ENCODE data around the gene PSAP.

The PSAP gene

GRCh38 chr10:71799608-71800453 lies 51.2 kb downstream of the PSAP start:
- Histone ChIP-seq H3K9me3 (ENCODE audit: insufficient read depth, low read depth, low read length) (no peaks in the 10 kb centered on the region), H3K79me2 (ENCODE audit: control insufficient read depth, insufficient read depth, low read length, poor library complexity) (no peaks in the 10 kb centered on the region), H3K4me2 (ENCODE audit: low read length) (no peak overlapping the region), H3K27me3 (ENCODE audit: insufficient read depth, low read length) (no peaks in the 10 kb centered on the region), H3K4ac (ENCODE audit: low read depth, low read length) (no peak overlapping the region), H3K27ac (ENCODE audit: low read depth, low read length) (no peak overlapping the region), H4K8ac (ENCODE audit: low read depth, low read length) (no peak overlapping the region), H3K4me3 (ENCODE audit: low read depth, low read length) (no peak overlapping the region), H2AK5ac (ENCODE audit: low read length) (no peak overlapping the region), H3K18ac (ENCODE audit: low read length) (no peak overlapping the region), H4K91ac (ENCODE audit: low read depth, low read length) (no peak overlapping the region), H2AFZ (ENCODE audit: insufficient read depth, low read length, poor library complexity) (no peak overlapping the region), H2BK120ac (ENCODE audit: insufficient read depth, low read length, poor library complexity) (no peak overlapping the region), H3K4me1 (ENCODE audit: control insufficient read depth in 1 of 2, insufficient read depth in 2 of 2, low read length in 2 of 2) (no peaks in the 10 kb centered on the region), H2BK5ac (ENCODE audit: low read depth, low read length, poor library complexity) (no peak overlapping the region), H3K79me1 (ENCODE audit: low read length) (no peaks in the 10 kb centered on the region), H4K12ac (ENCODE audit: low read depth, low read length) (no peak overlapping the region), H3K23ac (ENCODE audit: low read length) (no peak overlapping the region), H3K9ac (ENCODE audit: low read length) (no peak overlapping the region), H3K14ac (ENCODE audit: low read length) (no peak overlapping the region), H2BK12ac (ENCODE audit: low read length) (no peak overlapping the region), H3K36me3 (ENCODE audit: control insufficient read depth in 1 of 2, insufficient read depth in 2 of 2, low read length in 2 of 2) (no peaks in the 10 kb centered on the region)
- no peak for DNase-seq
- WGBS (ENCODE audit: extremely low coverage, insufficient coverage, insufficient read length): no CpG with 5 or more reads among the region's 3 CpGs

- no peak overlapping the region for H2BK5ac ChIP-seq (ENCODE audit: low read depth, low read length, poor library complexity)
- H3K27me3 ChIP-seq (ENCODE audit: insufficient read depth, low read length): no peaks in the 10 kb centered on the region
- H3K4me2 ChIP-seq (ENCODE audit: low read length): no peak overlapping the region
- WGBS (ENCODE audit: extremely low coverage, insufficient coverage, insufficient read length): no CpG with 5 or more reads among the region's 10 CpGs
- H2AFZ ChIP-seq (ENCODE audit: insufficient read depth, low read length, poor library complexity): no peak overlapping the region
- no peaks in the 10 kb centered on the region for H3K79me1 ChIP-seq (ENCODE audit: low read length)
- no peaks in the 10 kb centered on the region for H3K9me3 ChIP-seq (ENCODE audit: insufficient read depth, low read depth, low read length)
- H3K4me3 ChIP-seq (ENCODE audit: low read depth, low read length): no peak overlapping the region
- H3K4ac ChIP-seq (ENCODE audit: low read depth, low read length): no peak overlapping the region
- no peak overlapping the region for H4K12ac ChIP-seq (ENCODE audit: low read depth, low read length)
- no peak overlapping the region for H2AK5ac ChIP-seq (ENCODE audit: low read length)
- H3K4me1 ChIP-seq (ENCODE audit: control insufficient read depth in 1 of 2, insufficient read depth in 2 of 2, low read length in 2 of 2): no peaks in the 10 kb centered on the region
- H4K8ac ChIP-seq (ENCODE audit: low read depth, low read length): no peak overlapping the region
- no peaks in the 10 kb centered on the region for H3K79me2 ChIP-seq (ENCODE audit: control insufficient read depth, insufficient read depth, low read length, poor library complexity)
- DNase-seq: no peak
- H3K9ac ChIP-seq (ENCODE audit: low read length): no peak overlapping the region
- H3K36me3 ChIP-seq (ENCODE audit: control insufficient read depth in 1 of 2, insufficient read depth in 2 of 2, low read length in 2 of 2): no peaks in the 10 kb centered on the region
- no peak overlapping the region for H4K91ac ChIP-seq (ENCODE audit: low read depth, low read length)
- no peak overlapping the region for H3K14ac ChIP-seq (ENCODE audit: low read length)
- no peak overlapping the region for H2BK12ac ChIP-seq (ENCODE audit: low read length)
- no peak overlapping the region for H3K23ac ChIP-seq (ENCODE audit: low read length)
- H2BK120ac ChIP-seq (ENCODE audit: insufficient read depth, low read length, poor library complexity): no peak overlapping the region
- H3K18ac ChIP-seq (ENCODE audit: low read length): no peak overlapping the region
- no peak overlapping the region for H3K27ac ChIP-seq (ENCODE audit: low read depth, low read length)
Observed at GRCh38 chr10:71799112-71799511, 51.9 kb downstream of the PSAP start.

- no peaks in the 10 kb centered on the region for H3K79me1 ChIP-seq (ENCODE audit: low read length)
- H2BK12ac ChIP-seq (ENCODE audit: low read length): no peak overlapping the region
- H3K9me3 ChIP-seq (ENCODE audit: insufficient read depth, low read depth, low read length): no peaks in the 10 kb centered on the region
- H2AFZ ChIP-seq (ENCODE audit: insufficient read depth, low read length, poor library complexity): no peak overlapping the region
- no peak overlapping the region for H3K23ac ChIP-seq (ENCODE audit: low read length)
- H2AK5ac ChIP-seq (ENCODE audit: low read length): no peak overlapping the region
- H3K36me3 ChIP-seq (ENCODE audit: control insufficient read depth in 1 of 2, insufficient read depth in 2 of 2, low read length in 2 of 2): no peaks in the 10 kb centered on the region
- H3K79me2 ChIP-seq (ENCODE audit: control insufficient read depth, insufficient read depth, low read length, poor library complexity): no peaks in the 10 kb centered on the region
- no peak overlapping the region for H2BK5ac ChIP-seq (ENCODE audit: low read depth, low read length, poor library complexity)
- no peak for DNase-seq
- no peak overlapping the region for H4K12ac ChIP-seq (ENCODE audit: low read depth, low read length)
- H2BK120ac ChIP-seq (ENCODE audit: insufficient read depth, low read length, poor library complexity): no peak overlapping the region
- no peak overlapping the region for H3K4me3 ChIP-seq (ENCODE audit: low read depth, low read length)
- no peak overlapping the region for H4K91ac ChIP-seq (ENCODE audit: low read depth, low read length)
- no peak overlapping the region for H3K4ac ChIP-seq (ENCODE audit: low read depth, low read length)
- H3K4me2 ChIP-seq (ENCODE audit: low read length): no peak overlapping the region
- H3K9ac ChIP-seq (ENCODE audit: low read length): no peak overlapping the region
- no peak overlapping the region for H3K18ac ChIP-seq (ENCODE audit: low read length)
- no CpG with 5 or more reads among the region's 6 CpGs for WGBS (ENCODE audit: extremely low coverage, insufficient coverage, insufficient read length)
- no peaks in the 10 kb centered on the region for H3K27me3 ChIP-seq (ENCODE audit: insufficient read depth, low read length)
- H4K8ac ChIP-seq (ENCODE audit: low read depth, low read length): no peak overlapping the region
- H3K14ac ChIP-seq (ENCODE audit: low read length): no peak overlapping the region
- H3K4me1 ChIP-seq (ENCODE audit: control insufficient read depth in 1 of 2, insufficient read depth in 2 of 2, low read length in 2 of 2): no peaks in the 10 kb centered on the region
- no peak overlapping the region for H3K27ac ChIP-seq (ENCODE audit: low read depth, low read length)
Observed at GRCh38 chr10:71798308-71798624, 52.8 kb downstream of the PSAP start.

- Histone ChIP-seq H3K27ac (ENCODE audit: low read depth, low read length) (no peak overlapping the region), H2AFZ (ENCODE audit: insufficient read depth, low read length, poor library complexity) (no peak overlapping the region), H3K4me3 (ENCODE audit: low read depth, low read length) (no peak overlapping the region), H3K18ac (ENCODE audit: low read length) (no peak overlapping the region), H3K27me3 (ENCODE audit: insufficient read depth, low read length) (no peaks in the 10 kb centered on the region), H4K8ac (ENCODE audit: low read depth, low read length) (no peak overlapping the region), H2AK5ac (ENCODE audit: low read length) (no peak overlapping the region), H3K23ac (ENCODE audit: low read length) (no peak overlapping the region), H4K12ac (ENCODE audit: low read depth, low read length) (no peak overlapping the region), H3K36me3 (ENCODE audit: control insufficient read depth in 1 of 2, insufficient read depth in 2 of 2, low read length in 2 of 2) (no peaks in the 10 kb centered on the region), H2BK120ac (ENCODE audit: insufficient read depth, low read length, poor library complexity) (no peak overlapping the region), H3K9me3 (ENCODE audit: insufficient read depth, low read depth, low read length) (no peaks in the 10 kb centered on the region), H3K14ac (ENCODE audit: low read length) (no peak overlapping the region), H3K79me1 (ENCODE audit: low read length) (no peaks in the 10 kb centered on the region), H3K9ac (ENCODE audit: low read length) (no peak overlapping the region), H4K91ac (ENCODE audit: low read depth, low read length) (no peak overlapping the region), H3K4me1 (ENCODE audit: control insufficient read depth in 1 of 2, insufficient read depth in 2 of 2, low read length in 2 of 2) (no peaks in the 10 kb centered on the region), H3K4me2 (ENCODE audit: low read length) (no peak overlapping the region), H3K4ac (ENCODE audit: low read depth, low read length) (no peak overlapping the region), H2BK5ac (ENCODE audit: low read depth, low read length, poor library complexity) (no peak overlapping the region), H2BK12ac (ENCODE audit: low read length) (no peak overlapping the region), H3K79me2 (ENCODE audit: control insufficient read depth, insufficient read depth, low read length, poor library complexity) (no peaks in the 10 kb centered on the region)
- no peak for DNase-seq
- no CpG with 5 or more reads among the region's 10 CpGs for WGBS (ENCODE audit: extremely low coverage, insufficient coverage, insufficient read length)
Observed at GRCh38 chr10:71797533-71798307, 53.3 kb downstream of the PSAP start.
